Mononuclear cell (primary cell): ENCODE measurements around the gene TSPAN14. TPM values are rescaled to one million over a fixed set of nuclear protein-coding genes. Genes with fewer than 3 reads are reported as not detected.
"Not testable (repeated sequence)": the region's sequence is repeated elsewhere in the genome, so short reads cannot be mapped to it uniquely, and the experiment has no call there.

ENCODE experiments used
- H3K27me3 ChIP-seq: 2 replicates; pipeline ENCODE4 v1.6.0; 2011; ENCODE audit warnings: low read length, control low read depth; ENCODE audit not compliant: insufficient read depth
- H3K4me1 ChIP-seq: 2 replicates; pipeline ENCODE4 v1.5.1; 2011; ENCODE audit warnings: mild to moderate bottlenecking, low read length, control low read depth; ENCODE audit not compliant: insufficient read depth
- H3K4me3 ChIP-seq: 2 replicates; pipeline ENCODE4 v1.5.1; 2011; ENCODE audit warnings: mild to moderate bottlenecking, low read length, moderate library complexity
- H3K9me3 ChIP-seq: 2 replicates; pipeline ENCODE4 v1.5.1; 2011; ENCODE audit warnings: low read depth, mild to moderate bottlenecking, control low read depth, low read length
- total RNA-seq: library from RNA; depleted of rRNA; stranded (reverse); fragments of >200 nt; gene quantifications from one replicate; pipeline ENCODE4 v1.2.3, GENCODE V29; 2012

TSPAN14 gene
- total RNA-seq, 1 donor = 65.4 TPM

DNA sequence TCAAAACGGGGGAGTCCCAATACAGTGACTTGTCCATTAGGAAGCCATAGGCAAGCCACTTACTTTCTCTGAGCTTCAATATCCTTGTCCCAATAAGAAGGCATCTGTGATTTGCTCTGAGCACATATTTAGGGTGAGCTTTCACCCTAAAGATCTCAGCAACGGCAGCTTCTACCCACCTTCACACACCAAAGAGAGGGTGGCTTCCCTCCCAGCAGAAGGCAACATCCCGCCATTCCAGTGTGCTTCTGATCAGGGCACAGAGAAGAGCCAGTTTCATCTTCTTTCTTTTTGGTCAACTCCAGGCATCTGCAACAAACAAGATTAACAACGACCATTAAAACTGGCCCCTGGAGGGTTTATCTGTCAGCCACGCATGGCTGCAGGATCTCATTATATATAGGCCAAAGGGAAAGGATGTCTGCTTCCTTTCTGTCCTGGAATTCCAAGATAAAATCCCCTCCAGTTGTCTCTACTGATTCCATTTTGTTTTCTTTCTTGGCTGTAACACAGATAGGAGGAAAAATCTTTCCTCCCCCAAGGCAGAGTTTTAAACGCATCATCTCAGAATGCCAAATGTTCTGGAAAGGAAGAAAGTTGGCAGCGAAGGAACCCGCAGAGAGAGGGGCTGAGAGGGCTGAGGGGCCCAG lies 83.1 kb downstream of the TSPAN14 start:
- Histone ChIP-seq H3K4me1 (peaks cover 20% of the 10 kb centered on the region), H3K27me3 (no peaks in the 10 kb centered on the region), H3K4me3 (no peak overlapping the region), H3K9me3 (no peaks in the 10 kb centered on the region)

DNA sequence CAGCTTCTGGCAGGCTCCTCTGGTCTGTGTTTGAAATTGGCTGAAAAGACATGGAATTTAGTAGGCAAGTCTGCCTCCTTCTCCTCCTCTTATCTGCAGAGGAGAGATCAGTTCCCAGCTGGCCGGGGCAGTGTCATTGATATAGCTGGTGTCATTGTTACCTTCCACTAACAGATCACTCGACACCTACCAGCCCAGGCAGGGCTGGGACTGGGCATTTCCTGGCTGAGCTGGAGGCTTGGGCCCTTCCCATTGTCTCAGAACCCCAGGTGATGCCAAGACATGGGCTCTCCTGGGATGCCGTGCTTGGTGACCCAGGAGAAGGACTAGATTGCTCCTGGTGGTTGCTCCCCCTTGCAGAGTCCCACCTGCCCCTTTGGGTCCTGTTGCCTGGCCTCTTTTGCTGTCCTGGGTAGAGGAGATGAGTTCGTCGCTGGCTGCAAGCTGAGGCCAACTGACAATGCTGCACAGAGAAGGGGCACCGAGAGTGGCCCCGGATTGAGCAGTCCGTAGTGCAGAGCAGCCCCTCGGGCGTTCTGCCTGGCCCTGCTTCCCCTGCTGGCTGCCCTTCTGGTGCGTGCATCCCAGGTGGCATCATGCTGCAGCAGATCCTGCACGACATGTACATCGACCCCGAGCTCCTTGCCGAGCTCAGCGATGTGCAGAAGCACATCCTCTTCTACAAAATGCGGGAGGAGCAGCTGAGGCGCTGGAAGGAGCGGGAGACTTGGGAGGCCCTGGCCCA lies 83.8 kb downstream of the TSPAN14 start, which contains the start of gene SH2D4B:
SH2D4B (plus strand) TSS at position 167 of the 745 bp plus-strand sequence; CDS start at position 597, 430 bp downstream.
- Histone ChIP-seq H3K4me1 (peaks cover 20% of the 10 kb centered on the region), H3K9me3 (no peaks in the 10 kb centered on the region), H3K27me3 (no peaks in the 10 kb centered on the region), H3K4me3 (no peak within 1 kb of the TSS)

DNA sequence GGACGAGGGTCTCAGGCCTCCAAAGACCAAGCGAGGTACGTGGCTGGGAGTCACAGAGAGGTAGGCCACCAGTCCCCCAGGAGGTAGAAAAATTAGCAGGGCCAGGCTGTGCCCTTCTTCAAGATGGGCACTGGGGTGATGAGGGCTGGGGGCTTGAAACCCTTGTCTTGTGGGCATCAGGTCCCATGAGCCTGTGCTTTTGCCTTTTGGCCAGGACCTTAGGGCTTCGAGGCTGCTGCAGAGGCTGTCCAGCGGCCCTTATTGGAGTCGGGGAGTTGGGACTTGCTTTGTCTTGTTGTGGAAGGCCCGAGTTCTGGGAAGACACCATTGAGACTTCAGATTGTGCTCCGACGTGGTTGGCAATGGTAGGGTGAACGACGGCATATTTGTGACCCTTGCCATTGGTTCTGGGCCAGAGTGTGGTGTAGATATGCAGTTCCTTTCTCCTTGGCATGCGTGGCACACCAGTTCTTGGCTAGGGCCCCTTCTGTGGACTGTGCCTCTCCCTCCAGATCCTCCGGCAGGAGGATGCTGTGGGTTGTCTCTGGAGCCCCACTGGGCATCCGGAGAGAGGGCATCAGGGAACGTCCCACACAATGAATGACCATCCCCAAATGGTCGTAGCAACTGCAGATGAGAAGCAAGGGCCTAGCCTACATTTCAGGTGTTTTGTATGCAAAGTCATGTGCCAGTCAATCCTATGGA lies 84.5 kb downstream of the TSPAN14 start:
- Histone ChIP-seq H3K4me1 (peaks cover 20% of the 10 kb centered on the region), H3K9me3 (no peaks in the 10 kb centered on the region)

DNA sequence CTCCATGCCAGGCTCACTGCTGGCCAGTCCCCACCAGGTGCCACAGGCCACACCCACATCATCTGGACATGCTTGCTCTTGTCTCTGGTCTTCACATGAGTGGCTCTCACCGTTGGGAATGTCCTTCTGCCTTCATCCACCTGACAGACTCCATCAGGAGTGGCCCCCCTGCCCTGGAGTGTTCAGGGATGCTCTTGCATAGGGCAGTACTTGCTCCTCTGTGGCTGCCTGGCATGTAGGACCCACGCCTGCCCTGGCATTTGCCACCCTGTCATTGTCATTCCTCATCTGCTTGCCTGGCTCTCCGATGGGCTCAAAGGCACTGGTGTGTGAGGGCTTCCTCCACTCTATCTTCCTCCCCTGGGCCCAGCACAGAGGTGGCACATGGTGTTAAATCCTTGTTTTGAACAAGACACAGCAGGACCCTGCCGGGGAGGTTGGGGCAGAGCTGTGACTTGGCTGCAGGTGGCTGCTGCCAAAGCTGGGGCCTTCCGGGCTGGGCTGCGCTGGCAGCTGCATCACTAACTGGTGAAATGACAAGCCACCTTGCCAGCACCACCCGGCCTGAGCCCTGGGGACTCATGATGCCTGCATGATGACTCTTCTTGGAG lies 85.4 kb downstream of the TSPAN14 start:
- peaks cover 20% of the 10 kb centered on the region for H3K4me1 ChIP-seq
- H3K9me3 ChIP-seq = no peaks in the 10 kb centered on the region
- H3K4me3 ChIP-seq = no peak overlapping the region
- H3K27me3 ChIP-seq = no peaks in the 10 kb centered on the region

More for the DNA sequence above, 84.5 kb downstream of the TSPAN14 start:
- Histone ChIP-seq H3K27me3 (no peaks in the 10 kb centered on the region), H3K4me3 (no peak overlapping the region)

DNA sequence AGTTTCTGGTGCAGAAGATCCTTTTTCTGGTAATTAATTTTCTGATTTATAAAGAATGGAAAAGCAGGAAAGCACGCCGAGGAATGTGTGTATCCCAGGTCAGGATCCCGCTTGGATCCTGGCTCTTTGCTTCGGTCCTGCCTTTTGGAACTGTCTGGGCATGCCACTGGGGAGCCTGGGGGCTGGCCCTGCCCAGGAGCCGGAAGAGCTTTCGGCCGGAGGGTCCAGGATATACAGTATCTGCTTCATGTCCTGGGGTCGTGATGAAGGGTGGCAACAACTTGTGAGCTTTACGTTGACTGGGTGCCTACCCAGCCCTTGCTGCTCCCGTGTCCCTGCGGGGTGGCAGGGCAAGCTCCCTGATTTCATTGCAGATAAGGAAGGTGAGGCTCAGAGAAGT lies 86.0 kb downstream of the TSPAN14 start:
- H3K9me3 ChIP-seq = no peaks in the 10 kb centered on the region
- peaks cover 20% of the 10 kb centered on the region for H3K4me1 ChIP-seq
- H3K4me3 ChIP-seq = no peak overlapping the region
- no peaks in the 10 kb centered on the region for H3K27me3 ChIP-seq

DNA sequence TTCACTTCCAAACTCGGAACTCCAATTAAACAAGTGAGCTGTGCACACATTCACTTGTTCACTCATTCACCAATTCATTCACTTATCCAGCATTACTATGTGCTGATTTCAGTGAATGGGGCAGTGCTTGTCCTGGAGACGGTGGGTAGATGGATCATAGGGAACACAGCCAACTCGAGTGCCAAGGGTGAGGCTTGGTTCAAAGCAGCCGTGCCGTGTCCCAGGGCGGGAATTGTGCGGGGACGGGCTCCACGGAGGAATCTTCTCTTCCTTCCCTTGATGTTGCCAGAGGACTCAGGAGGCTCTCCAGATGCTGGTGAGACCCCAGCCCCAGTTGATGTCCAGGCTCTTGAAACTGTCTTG lies 86.5 kb downstream of the TSPAN14 start:
- H3K27me3 ChIP-seq = no peaks in the 10 kb centered on the region

DNA sequence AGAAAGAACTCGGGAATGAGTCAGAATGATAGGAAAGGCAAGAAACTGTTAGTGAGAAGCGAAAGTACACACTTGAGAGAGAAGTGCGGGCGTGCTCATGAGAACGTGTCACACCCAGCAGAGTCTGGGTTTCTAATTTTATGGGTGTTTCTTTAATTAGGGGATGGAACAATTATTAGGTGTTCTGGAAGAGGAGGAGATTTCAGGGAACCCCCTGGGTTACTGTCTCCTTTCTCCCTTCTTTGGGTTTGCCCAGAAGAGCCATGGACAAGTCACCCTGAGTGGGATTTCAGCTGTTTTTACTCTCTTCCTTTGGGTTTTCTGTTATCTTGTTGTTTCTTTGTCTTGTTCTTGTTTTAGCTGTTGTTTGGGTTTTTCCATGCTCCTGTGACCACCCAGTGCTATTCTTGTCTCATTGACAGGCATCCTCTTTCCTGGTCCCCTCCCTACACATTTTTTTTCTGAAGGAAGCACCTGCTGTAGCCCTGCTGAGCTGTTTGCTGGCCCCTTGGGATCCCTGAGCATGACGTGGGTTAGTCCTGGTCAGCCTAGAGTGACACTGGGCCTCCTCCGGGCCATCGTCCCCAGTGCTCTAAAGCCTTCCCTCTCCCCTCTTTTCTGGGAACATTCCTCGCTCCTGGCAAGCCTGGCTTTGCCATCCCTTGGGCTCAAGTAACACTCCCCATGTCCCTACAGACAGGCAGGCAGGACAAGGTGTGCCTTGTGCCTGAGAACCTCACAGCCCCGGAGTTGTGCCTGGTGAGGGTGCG lies 87.1 kb downstream of the TSPAN14 start:
- H3K4me3 ChIP-seq = no peak overlapping the region
- H3K4me1 ChIP-seq = peaks cover 14% of the 10 kb centered on the region

More for the DNA sequence above, 86.5 kb downstream of the TSPAN14 start:
- Histone ChIP-seq H3K4me3 (no peak overlapping the region), H3K4me1 (peaks cover 17% of the 10 kb centered on the region), H3K9me3 (no peaks in the 10 kb centered on the region)

DNA sequence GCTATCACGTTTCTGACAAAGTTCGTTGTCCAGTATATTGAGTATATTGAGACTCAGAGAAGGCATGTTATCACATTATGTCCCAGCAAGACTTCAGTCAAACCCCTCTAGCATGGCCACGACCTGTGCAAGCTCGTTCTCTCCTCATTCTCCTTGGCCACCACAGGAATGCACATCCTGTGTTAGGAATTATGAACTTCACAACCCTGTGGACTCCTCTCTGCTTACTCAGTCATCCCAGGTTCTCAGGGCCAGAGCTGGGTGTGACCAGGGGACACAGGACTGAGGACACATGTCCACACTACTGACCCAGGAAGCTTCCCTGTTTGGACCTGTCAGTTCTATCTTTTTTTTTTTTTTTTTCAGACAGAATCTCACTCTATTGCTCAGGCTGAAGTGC lies 87.9 kb downstream of the TSPAN14 start:
- Histone ChIP-seq H3K4me3 (no peak overlapping the region), H3K9me3 (no peaks in the 10 kb centered on the region), H3K4me1 (peaks cover 8% of the 10 kb centered on the region), H3K27me3 (no peaks in the 10 kb centered on the region)

More for the DNA sequence above, 87.1 kb downstream of the TSPAN14 start:
- Histone ChIP-seq H3K27me3 (no peaks in the 10 kb centered on the region), H3K9me3 (no peaks in the 10 kb centered on the region)

DNA sequence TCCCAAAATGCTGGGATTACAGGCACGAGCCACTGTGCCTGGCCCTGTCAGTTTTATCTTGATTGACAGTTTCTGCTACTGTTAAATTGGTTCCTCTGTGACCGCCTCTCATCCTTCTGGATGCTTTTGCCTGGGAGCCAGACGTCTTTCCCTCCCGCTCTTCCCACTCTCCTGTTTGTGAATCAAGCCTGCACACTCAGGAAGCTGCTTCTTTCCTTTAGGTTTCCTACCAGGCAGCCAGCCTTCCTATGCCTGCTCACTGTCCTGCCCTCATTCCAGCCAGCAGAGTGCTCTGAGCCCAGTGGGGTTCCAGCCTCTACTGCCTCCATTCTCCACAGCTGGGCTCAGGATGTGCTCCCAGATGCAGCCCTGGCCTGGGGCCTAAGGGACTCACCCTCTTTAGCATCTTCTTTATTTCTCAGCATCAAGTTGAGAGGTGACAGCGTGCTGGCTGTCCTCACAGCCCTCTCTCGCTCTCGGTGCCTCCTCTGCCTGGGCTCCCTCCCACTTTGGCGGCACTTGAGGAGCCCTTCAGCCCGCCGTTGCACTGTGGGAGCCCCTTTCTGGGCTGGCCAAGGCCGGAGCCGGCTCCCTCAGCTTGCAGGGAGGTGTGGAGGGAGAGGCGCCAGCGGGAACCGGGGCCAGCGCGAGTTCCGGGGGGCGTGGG lies 88.7 kb downstream of the TSPAN14 start:
- Histone ChIP-seq H3K4me3 (no peak overlapping the region), H3K9me3 (no peaks in the 10 kb centered on the region), H3K4me1 (peaks cover 8% of the 10 kb centered on the region), H3K27me3 (no peaks in the 10 kb centered on the region)

DNA sequence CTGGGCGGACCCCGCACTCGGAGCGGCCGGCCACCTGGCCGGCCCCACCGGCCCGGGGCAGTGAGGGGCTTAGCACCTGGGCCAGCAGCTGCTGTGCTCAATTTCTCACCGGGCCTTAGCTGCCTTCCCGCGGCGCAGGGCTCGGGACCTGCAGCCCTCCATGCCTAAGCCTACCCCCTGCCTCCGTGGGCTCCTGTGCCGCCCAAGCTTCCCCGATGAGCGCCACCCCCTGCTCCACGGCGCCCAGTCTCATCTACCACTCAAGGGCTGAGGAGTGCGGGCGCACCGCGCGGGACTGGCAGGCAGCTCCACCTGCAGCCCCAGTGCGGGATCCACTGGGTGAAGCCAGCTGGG lies 89.2 kb downstream of the TSPAN14 start:
- not testable (repeated sequence) for H3K4me3 ChIP-seq, H3K27me3 ChIP-seq, H3K4me1 ChIP-seq, H3K9me3 ChIP-seq

DNA sequence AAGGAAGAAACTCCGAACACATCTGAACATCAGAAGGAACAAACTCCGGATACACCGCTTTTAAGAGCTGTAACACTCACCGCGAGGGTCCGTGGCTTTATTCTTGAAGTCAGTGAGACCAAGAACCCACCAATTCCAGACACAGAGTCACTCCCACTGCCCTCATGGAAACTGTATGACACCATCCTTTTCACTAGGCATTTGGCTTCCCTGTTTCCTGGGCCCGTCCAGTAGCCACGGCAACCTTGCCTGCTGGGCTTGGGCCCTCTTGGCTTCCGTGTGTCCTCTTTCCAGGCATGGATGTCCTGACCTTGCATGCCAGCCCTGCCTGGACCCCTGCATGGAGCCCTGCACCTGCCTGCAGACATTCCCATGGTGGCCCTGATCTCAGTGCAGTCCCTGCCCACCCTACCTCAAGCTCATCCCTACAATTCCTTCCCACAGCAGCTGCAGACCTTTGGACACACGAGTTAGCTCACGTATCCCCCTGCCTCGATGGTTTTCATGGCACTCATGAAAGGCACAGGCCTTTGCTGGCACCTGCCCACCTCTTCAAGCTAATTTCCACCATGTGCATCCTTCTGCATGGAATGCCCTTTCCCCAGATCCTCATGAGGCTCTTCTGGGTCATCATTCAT lies 90.3 kb downstream of the TSPAN14 start:
- Histone ChIP-seq H3K4me3 (no peak overlapping the region), H3K27me3 (no peaks in the 10 kb centered on the region), H3K9me3 (no peaks in the 10 kb centered on the region), H3K4me1 (peaks cover 8% of the 10 kb centered on the region)

DNA sequence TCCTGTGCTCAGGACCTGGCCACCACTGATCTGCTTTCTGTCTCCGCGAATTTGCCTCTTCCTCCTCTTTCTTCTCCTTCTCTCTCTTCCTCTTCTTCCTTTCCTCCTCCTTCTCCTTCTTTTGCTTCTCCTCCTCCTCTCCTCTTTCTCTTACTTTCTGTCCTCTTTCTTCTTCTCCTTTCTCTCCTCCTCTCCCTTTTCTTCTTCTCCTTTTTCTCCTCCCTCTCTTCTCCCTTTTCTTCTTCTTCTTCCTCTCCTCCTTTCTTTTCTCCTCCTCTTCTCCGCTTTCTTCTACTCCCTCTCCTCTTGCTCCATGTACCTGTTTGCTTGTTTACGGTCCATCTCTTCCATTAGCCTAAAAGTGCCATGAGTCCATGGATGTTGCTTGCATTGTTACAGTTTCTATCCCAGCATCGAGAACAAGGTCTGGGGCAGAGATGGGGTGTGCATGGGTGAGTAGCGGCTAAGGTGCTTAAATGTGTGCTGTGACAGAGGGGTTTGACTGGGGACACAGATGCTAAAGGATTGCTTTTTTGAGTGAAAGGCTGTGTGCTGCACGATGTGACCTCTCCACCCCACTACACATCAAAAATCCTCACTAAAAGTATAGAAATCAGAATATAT lies 91.3 kb downstream of the TSPAN14 start:
- Histone ChIP-seq H3K27me3 (no peaks in the 10 kb centered on the region), H3K4me1 (peaks cover 8% of the 10 kb centered on the region), H3K9me3 (no peaks in the 10 kb centered on the region), H3K4me3 (no peak overlapping the region)

DNA sequence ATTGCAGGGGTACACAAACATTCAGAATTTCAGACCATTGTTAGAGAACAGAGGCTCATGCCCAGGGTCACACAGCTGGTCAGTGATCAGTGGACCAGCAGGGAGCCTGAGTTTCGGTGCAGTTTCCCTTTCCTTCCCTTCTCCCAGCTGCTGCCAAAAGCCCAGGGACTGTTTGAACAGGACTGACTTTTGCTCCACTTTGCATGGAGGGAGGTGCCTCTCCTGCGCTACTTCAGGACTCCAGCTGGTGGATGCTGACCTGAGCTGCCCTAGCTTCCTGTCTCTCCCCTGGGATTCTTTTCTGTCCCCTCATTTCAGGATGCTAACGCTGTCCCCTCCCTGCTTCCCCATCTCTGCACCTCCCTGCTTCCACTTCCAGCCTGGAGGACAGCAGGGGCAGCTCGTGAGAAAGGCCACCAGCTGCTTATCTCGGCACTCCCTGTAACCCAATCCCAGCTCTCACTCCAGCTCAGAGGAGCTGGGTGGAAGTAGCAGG lies 98.1 kb downstream of the TSPAN14 start:
- no peaks in the 10 kb centered on the region for H3K27me3 ChIP-seq
- no peaks in the 10 kb centered on the region for H3K9me3 ChIP-seq
- no peaks in the 10 kb centered on the region for H3K4me1 ChIP-seq
- no peak overlapping the region for H3K4me3 ChIP-seq
